HG03442 (cell line): ENCODE results near the gene SIGMAR1.
"Not testable (repeated sequence)": the region's sequence is repeated elsewhere in the genome, so short reads cannot be mapped to it uniquely, and the experiment has no call there.

Experiments
- ATAC-seq: cut with Tn5 transposase; IDR thresholded peaks from one replicate; pipeline ENCODE4 v1.9.1; 2021; ENCODE audit warnings: mild to moderate bottlenecking, moderate library complexity; ENCODE audit not compliant: unreplicated experiment

SIGMAR1 gene

DNA sequence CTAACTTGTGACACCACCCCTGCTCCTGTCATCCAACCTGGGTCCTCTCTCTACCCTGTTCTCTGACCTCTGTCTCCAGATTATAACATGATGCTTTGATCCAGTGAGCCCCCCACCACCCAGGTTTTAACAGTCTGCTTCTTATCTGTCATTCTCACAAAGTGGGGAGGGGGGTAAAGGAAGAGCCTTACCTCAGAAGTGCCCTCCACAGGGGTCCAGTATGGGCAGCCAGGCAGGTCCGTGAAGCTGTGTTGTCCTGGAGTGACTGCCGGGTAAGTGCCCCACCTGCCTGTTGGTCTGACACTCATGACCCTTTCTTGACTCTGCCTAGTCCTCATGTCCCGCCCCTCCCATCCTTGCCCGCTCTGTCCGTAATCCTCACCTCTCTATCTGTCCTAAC, 17.8 kb upstream of the SIGMAR1 start:
- no peak for ATAC-seq

DNA sequence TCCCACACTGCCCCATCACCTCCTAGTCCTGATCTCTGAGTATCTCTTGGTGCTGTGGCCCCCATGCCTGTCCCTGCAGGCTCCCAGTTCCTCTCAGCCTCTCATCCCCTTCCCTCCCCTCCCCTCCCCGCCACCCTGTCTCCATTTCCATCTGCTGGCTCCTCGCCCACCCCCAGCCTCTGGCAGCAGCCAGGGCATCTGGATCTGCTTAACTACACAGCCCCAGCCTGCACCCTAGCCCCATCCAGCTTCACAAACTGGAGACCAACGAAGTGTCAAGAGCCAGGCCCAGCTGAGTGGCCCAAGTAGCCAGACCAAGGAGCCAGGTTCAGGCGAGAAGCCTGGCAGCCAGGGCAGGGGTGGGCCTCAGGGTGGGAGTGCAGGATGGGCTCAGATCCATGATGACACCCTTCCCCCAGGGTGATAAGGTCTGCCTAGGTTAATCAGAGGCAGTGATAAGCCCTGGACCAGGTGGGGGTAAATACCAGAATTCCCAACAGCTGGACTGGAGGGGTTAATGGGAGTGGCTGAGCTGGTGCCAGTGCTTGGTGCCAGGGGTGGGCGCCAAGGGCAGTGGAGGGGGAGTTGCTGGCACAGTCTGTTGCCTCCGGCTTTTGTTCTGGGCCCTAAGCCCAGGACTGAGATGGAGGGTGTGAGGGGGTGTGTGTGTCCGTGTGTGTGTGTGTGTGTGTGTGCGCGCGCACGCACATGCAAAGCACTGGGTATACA, 16.9 kb upstream of the SIGMAR1 start:
- no peak for ATAC-seq

DNA sequence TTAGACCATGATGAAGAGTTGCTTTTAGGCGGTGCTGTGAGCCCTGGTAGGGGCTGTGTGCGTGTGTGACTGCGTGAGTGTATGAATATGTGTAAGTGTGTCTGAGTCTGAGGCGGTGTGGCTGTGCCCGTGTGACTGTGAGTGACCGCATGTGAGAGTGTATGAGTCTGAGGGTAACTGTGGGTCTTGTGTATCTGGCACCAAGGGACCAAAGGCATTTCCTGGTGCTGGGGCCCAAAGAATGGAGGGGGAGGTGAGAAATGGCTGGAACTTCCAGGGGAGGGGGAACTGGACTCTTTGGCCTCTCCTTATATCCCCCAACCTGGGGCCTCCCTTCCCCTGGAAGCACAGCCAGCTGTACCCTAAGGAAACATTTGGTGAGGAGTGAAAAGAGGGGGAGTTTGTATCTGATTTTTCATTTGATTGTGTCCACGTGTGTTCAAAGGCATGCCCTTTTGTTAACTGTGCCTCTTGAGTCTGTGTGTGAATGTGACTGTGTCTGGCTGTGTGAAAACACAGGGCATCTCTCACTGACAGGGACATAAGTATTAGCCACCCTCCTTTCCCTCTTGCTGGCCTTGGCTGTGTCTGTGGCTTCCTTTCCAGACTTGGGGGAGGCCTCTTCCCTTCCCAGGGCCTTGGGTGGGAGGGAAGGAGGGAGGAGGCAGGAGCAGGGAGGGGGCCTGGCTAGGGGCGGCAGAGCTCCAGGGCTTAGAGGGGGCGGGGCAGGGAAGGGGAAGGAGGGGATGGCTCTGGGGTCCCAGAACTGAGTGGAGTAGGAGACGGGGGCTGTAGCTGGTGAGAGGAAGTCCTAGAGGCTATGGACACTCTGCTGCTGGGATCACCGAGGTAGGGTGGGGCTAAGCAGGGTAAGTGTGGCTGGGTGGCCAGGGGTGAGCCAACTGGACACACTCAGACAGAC, 15.8 kb upstream of the SIGMAR1 start:
- no peak for ATAC-seq

DNA sequence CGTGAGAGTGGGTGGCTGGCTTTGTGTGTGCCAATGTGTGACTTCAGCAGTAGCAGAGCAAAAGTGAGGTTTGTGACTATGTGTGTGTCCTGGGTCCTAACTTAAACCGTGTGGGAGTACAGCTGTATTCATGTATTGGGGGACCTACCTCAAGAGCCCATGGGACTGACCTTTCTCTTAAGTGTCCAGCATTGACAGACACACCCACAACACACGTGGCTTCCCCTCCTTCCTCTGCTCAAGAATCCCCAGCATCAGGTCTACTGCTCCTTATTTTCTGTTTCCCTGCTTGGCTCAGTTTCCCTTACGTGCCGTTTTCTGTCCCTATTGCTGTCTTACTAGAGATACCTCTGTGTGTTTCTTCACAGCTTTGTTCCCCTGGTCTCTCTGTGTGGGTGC, 15.0 kb upstream of the SIGMAR1 start:
- ATAC-seq, result no peak

DNA sequence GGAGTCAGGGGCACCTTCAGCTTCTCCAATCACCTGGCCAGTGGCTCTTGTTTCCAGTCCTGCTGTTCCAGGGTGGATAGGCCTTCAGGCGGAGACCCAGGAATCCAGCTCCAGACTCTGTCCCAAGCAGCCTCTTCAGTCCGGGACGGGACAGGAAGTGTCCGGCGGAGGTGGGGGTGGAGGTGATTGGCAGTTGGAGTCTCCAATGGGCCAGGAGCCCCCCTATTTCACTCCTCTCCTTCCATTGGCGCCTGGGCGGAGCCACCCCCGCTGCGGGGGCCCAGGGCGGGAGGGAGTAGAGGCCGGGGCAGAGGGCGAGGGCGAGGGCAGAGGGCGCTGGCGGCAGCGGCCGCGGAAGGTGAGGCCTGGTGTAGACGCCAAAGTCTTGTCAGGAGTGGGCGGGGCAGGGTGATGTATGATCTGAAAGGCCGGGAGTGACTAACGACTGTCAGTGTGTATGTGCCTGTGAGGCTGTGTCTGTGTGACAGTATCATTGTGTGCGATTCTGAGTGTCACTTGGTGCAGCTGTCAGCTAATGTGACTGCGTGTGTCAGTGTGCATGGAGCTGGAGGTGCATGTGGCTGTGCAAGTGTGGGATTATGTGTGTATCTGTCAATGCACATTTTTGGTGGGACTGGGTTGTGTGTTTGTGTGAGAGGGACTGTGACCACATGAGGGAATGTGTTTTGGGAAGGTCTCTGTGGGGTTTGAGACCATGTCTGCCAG, 14.5 kb upstream of the SIGMAR1 start, which contains the start of gene IL11RA:
Gene IL11RA, plus strand, starts transcription at position 310 of the 726 bp plus-strand sequence. CDS start 3,033 bp downstream, outside the sequence.
- no peak for ATAC-seq

DNA sequence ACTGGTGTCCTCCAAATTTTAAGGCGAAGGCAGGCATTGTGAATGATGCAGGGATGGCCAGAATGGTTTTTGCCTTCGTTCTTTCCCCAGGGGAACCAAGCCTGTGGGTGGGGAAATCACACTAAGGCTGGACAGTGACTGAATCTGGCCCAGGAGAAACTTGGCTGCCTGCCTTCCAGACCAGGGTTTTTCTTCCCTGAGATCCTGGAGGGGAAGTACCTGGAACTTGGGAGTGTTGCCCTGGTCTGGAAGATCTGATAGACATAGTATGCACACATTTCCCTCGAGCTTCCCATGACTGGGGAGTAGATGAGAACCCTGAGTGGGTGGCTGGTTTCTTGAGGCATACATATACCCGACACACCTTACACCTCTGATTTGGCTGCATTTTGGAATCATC, 13.7 kb upstream of the SIGMAR1 start:
- no peak for ATAC-seq

DNA sequence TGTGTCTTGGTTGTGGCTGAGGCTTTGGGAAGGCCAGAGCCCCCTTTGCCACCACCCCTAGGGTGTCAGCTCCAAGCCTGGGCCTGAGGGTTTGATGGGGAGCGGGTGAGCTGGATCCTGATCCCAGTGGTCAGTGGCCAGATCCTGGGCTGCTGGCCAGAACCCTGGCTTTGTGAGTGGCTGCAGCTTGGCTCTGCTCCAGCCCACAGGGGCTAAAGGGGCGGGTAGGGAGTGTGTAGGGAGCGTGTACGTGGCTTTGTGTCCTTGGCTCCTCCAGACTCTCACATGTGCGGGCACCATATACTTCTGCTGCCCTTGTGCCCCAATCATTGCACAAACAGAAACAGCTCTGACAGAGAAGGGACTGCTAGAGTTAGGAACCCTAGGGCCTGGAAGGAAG, 13.2 kb upstream of the SIGMAR1 start:
- ATAC-seq, result no peak

DNA sequence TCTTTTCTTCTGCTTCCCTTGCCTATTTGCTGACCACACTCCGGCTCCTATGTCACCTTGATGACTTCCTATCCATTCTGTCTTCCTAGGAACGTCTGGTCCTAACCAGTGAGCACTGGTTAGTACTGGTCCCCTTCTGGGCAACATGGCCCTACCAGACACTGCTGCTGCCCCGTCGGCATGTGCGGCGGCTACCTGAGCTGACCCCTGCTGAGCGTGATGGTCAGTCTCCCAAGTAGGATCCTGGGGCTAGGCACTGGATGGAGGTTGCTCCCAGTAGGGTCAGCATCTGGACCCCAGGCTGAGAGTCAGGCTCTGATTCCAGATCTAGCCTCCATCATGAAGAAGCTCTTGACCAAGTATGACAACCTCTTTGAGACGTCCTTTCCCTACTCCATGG, 11.1 kb upstream of the SIGMAR1 start:
- no peak for ATAC-seq

DNA sequence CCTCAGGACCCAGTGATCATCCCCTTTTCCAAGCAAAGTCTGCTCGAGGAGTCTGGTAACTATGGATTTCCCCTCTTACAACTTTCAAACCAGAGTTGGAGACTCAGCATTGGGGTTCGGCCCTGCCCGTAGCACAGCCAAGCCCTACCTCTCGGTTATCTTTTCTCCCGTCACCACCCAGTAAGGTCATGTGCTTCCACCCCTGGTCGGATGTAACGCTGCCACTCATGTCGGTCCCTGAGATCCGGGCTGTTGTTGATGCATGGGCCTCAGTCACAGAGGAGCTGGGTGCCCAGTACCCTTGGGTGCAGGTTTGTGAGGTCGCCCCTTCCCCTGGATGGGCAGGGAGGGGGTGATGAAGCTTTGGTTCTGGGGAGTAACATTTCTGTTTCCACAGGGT, 10.1 kb upstream of the SIGMAR1 start:
- ATAC-seq, result no peak

DNA sequence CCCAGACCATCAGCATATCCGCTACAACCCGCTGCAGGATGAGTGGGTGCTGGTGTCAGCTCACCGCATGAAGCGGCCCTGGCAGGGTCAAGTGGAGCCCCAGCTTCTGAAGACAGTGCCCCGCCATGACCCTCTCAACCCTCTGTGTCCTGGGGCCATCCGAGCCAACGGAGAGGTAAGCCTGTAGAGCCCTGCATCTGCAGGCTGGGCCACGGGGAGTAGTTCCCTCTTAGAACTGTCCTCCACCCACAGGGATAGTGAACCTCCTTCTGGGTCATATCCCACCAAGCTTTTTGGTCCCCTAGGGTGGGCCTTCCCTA, 9.5 kb upstream of the SIGMAR1 start:
- no peak for ATAC-seq

DNA sequence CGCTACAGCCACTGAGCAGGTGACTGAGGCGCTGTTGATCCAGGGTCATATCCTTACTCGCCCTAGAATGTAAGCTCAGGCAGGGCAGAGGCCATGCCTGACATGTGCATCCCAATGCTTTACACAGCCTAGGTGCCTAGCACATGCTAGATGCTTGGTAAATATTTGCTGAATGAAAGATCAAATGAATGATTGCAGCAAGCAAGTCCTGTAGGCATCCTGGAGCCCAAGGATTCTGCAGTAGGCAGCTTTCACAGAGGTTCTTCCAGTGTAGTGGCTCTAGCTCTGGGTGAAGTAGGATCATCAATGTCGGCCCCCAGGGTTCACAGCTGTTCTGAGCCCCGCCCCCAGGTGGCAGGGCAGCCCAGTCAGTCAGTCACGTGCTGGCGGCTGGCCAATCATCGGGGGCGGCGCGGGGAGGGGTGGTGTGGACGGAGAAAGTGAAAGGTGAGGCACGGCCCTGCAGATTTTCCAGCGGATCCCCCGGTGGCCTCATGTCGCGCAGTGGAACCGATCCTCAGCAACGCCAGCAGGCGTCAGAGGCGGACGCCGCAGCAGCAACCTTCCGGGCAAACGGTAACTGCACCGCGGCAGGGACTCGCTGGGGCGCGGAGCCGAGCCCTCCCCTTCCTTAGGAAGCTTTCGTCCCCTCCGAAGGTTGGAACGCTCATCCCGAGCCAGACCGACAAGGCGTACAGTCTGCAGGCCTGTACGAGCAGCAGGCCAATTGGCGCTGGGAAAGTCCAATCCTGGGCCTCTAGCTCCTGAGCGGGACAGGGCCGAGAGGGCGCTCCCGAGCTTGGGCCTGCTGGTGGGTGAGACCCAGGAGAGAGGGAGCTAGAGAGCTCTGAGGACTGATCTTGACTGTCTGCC, 8.9 kb upstream of the SIGMAR1 start, which contains the start of gene GALT:
Gene GALT, plus strand, starts transcription at position 465 of the 873 bp plus-strand sequence. Its CDS starts 30 bp downstream, at position 495.
- ATAC-seq, result peak; percentile 79

DNA sequence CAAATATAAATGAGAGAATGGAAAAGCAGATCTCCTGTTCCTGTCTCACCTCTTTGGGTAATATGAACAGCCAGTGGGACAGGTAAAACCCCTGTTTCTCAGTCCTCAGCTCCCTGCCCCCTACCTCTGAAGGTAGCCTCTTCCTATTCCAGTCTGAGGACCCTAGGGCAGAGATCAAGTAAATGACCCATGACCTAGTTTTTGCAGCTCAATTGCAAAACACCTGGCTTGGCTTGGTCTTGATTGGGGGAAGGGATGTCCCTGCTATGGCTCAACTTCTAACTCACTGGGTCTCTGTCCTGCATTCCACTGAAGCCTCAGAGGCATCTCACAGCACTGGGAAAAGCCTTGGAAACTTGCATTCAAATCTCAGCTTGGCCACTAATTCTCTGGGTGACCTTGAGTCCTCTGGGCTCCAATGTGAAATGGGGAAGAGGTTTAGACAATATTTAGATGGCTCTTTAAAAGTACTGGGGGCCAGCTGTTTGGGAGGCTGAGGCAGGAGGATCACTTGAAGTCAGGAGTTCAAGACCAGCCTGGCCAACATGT, 7.3 kb upstream of the SIGMAR1 start:
- ATAC-seq, result no peak

DNA sequence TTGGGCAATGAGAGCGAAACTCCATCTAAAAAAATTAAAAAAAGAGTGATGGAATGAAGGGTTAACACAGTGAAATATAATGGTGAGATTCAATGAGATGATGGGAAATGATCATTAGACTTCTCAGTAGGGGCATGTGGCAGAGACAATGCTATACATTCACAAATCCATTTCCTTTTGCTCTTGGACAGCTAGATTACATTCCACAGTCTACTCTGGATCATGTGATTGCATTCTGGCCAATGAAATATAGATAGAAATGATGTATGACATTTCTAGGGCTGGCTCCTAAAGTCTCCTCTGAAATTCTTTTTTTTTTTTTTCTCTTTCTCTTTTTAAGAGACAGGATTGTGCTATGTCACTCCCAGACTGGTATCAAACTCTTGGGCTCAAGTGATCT, 5.1 kb upstream of the SIGMAR1 start:
- no peak for ATAC-seq

DNA sequence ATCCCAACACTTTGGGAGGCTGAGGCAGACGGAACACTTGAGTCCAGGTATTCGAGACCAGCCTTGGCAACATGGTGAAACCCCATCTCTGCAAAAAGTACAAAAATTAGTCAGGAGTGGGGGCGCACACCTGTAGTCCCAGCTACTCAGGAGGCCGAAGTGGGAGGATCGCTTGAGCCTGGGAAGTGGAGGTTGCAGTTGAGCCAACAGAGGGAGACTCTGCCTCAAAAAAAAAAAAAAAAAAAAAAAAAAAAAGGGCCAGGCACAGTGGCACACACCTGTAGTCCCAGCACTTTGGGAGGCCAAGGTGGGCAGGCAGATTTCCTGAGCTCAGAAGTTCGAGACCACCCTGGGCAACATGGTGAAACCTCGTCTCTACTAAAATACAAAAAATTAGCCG, 1.7 kb upstream of the SIGMAR1 start:
- not testable (repeated sequence) for ATAC-seq

DNA sequence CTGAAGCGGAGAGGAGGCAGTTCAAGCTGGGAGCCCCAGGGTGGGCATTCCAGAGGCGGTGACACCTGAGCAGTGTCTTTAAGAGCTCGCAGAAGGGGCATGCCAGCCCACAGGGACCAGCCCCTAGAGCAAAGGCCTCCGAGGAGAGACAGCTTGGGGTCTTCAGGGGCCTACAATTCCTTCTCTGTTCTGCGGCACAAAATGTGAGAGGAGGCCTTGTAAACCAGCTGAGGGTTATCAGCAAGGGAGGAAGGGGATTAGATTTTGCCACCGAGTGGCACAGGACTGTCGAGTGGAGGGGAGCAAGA, 505 bp upstream of the SIGMAR1 start:
- ATAC-seq, result no peak

DNA sequence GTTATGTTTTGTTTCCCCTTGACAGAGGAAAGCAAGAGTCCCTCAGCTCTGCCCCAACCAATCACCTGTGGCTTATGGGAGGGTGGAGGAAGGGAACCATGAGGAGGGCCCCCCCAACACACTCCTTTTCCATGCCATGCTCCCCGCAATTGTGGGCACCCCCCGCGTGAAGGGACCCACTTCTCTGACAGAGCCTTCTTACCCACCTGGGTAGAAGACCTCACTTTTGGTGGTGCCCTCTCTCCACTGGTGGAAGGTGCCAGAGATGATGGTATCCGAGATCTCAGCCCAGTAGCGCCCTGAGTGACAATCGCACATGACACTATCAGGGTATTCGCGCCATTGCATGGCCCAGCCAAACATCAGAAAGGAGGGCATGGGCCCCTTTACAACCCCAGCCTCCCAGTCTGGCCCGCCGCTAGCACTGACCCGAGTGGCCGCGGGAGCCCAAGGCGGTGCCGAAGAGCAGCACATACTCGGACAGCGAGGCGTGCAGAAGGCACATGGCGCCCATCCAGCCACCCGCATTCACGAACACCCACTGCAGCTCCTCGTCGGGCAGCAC, 714 bp downstream of the SIGMAR1 start:
- ATAC-seq, result peak; percentile 27

DNA sequence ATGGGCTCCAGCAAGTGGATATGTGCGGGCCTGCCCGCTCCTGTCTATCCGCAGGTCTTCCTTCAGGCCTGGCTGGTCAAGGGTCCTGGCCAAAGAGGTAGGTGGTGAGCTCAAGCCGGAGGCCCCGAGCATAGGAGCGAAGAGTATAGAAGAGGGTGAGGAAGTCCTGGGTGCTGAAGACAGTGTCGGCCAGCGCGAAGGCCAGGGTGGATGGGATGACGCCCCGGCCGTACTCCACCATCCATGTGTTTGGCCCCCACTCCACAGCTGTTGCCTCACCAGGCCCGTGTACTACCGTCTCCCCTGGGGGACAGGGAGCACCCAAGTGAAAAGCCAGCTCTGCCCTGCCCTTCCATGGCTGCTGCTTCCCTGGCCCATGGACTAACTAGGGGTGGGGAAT, 2.0 kb downstream of the SIGMAR1 start:
- ATAC-seq, result no peak

DNA sequence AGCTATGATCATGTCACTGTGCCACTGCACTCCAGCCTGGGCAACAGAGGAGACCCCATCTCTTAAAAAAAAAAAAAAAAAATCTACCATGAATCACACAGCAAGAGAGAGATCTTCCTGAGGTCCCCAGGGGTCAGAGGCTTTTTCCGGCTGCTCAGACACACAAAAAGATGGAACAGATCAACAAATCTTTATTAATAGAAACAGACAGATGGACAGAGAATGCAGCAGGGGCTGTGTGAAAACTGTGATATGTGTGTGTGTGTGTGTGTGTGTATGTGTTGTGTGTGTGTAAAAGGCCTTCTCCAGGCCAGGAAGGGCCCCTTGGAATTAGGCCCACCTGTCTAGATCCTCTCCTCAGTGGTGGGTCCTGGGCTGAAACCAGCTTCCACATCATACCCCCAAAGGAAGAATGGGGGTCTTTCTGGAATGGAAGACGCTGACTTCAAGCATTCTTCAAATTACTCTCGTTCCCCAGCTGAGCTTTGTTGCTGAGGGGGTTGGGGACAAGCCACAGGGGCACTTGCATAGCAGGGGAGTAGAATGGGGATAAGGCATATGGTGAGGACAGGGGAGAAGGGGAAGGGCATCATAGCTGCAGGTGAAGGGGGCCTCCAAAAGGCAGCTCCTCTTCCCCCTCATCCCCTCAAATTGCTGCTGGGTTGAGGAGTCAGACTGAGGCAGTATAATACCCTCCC, 2.9 kb downstream of the SIGMAR1 start:
- no peak for ATAC-seq

DNA sequence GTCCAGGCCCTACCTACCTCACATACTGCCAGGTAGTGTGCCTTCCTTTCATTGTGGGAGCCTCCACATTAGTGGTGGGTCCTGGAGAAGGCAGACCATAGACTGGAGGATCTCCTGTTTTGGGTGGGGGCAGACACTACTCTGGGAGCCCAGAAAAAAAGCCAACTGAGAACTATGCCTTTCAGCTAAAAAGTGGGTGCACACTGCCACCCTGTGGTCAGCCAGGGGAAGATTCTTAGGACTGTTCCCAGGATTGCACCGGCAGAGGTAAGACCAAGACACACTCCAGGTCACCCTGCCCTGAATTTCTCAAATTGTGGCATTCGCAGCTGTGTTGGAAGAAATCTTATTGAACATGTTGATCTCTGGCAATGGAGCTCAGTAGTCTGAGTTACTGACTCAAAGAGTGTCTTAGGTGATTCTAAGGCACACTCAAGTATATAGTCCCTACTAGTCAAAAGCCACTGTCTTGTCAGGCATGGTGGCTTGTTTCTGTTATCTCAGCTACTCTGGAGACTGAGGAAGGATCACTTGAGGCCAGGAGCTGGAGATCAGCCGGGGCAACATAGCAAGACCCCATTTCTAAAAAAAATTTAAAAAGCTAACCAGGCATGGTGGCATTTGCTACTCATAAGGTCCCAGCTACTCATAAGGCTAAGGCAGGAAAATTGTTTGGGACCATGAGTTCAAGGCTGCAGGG, 3.6 kb downstream of the SIGMAR1 start:
- ATAC-seq, result no peak
